Embryonic facial prominence (tissue), 1 donor: Measurements from ENCODE around the gene SQSTM1.
A peak's percentile ranks its signal among the peaks of the same experiment; 100 is the strongest.

ENCODE experiments used
- DNase-seq: peaks from one replicate; pipeline ENCODE4 v3.0.0-alpha.2; 2016; ENCODE audit errors: extremely low spot score

SQSTM1 gene

GRCh38 chr5:179805529-179806249 lies 15.0 kb upstream of the SQSTM1 start:
- DNase-seq, result no peak

DNA sequence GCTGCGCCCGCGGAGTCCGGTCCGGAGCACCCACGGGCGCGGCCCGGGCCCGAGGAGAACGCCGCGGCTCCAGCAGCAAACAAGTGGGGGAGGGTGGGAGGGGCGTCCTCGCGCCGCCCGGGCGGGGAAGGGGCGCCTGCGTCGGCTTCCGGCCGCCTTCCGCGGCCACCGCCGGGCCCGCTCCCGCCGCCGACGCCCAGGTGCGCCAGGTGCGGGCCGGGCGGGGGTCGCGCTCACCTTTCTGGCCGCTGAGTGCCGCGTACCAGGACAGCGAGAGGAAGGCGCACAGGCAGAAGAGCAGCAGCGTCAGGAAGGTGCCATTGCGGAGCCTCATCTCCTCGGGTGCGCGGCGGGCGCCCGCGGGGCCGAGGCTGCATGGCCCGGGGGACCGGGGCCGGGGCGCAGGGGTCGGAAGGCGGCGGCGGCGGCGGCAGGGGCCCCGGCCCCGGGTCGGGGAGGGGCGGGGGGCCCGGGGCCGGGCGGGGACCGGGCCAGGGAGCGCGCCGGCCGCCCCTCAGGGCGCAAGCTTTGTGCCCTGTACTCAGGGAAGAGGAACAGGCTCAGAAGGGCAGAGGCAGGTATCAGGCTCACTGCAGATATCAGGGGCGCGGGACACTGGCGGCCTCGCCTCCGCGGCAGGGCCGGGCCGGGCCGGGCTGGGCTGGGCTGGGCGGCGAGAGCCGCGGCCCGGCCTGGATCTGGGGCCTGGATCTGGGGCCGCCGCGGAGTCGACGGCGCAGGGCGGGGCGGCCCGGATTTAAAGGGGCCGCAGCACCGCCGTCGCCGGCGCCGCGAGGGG lies 14.3 kb upstream of the SQSTM1 start, which contains the start of gene MGAT4B:
MGAT4B (minus strand) TSS at position 617 of the 799 bp plus-strand sequence; CDS start at position 334, 283 bp downstream.
- no peak for DNase-seq

- no peak for DNase-seq
These were observed 8.4 kb upstream of the SQSTM1 start for GRCh38 chr5:179812135-179812825.

DNA sequence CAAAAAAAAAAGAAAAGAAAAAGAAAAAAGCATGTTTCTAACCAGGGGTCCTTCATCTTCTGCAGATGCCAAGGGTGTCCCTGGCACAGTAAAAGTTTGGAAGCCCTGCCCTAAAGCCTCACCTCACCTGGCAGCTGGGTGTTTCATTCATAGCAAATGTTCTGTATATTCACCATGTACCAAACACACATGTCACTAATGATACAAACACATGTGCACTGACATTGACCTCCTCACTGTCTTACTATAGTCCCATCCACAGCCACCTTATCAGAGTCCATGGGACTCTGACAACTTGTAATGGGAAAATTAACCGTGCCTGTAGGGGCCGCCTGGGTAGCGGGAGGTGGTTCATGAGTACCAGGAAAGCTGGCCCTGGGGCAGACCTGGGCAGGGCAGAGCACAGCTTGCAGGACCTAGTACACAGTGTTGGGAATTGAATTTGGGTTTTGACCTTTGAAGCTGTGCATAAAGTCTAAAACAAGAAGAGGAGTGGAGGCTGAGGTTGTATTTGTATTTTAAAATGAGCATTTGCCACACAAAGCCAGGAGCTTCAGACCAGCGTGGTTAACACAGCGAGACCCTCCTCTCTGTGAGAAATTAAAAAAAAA lies 7.6 kb upstream of the SQSTM1 start:
- DNase-seq, result no peak

- no peak for DNase-seq
These were observed 6.6 kb upstream of the SQSTM1 start for GRCh38 chr5:179814090-179814489.

DNA sequence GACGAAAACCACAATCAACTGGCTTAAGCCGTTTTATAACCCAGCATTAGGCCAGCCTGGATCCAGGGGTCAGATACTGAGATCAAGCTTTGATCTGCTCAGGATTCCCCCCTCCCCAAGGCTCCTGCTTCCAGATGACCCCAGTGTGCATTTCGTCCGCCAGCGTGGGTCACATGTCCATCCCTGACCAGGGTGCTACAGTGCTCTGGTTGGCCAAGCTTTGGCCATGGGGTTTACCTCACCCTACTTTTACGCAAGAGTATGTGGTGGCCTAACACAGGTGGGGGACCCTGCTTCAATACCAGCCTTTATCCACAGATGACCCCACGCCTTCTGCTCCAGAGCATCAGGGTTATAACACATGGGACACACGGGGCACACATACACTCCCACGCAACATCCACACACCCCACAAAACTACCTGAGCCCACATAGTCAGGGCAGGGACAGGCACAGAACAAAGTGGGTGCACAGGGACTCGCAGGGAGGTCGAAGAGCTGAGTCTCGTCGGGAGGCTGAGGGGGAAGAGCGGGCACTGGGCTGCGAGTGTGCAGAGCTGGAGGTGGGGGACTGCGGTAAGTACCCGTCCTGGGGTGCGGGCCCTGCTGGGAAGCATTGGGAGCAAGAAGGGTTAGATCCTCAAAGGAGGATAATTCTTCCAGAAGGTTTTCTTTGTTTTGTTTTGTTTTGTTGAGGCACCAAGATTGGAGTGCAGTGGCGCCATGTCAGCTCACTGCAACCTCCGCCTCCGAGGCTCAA lies 5.0 kb upstream of the SQSTM1 start:
- no peak for DNase-seq

GRCh38 chr5:179816401-179816795 lies 4.3 kb upstream of the SQSTM1 start:
- DNase-seq, result no peak

DNA sequence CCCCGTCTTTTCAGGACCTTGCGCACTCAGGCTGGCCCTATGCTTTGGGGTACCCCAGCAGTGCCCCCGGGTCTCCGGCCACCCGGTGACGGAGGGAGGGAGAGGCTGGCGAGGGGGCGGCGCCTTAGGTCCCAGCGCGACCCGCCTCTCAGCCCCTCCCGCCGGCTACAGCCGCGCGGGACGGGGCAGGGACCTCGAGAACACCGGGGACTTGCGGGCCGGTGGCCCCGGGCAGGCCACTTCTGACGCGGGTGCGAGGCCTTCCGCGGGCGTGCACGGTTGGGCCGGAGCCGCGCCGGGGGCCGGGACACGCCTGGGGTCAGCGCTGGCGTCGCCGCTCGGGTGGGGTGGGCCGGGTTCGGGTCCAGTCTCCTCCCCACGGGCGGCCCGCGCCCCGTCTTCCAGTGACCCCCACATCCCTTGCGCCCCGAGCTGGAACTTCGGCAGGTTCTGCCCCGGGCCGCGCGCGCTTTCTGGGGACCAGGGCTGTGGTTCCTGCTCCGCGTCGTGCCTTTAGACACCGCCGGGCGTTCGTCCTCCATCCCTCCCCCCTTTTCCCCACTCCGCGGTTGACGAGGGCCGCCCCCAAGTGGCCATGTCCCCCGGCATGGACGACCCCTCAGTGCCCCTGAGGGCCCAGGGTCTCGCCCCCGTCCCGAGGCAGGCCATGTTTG lies 3.8 kb upstream of the SQSTM1 start:
- no peak for DNase-seq

DNA sequence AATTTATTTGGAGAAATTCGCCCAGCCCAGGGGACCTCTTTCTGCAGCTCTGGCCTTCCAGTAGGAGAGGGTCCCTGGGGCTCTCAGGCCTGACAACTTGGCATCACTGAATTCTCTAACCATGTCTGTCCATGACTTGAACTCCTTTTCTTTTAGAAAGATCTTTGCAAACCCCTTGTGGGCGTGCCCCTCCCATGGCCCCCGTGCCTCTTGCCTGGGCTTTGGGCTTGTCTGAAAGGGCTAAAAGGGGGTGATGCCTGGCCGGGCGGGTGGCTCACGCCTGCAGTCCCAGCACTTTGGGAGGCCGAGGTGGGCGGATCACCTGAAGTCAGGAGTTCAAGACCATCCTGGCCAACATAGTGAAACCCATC lies 3.2 kb upstream of the SQSTM1 start:
- no peak for DNase-seq

DNA sequence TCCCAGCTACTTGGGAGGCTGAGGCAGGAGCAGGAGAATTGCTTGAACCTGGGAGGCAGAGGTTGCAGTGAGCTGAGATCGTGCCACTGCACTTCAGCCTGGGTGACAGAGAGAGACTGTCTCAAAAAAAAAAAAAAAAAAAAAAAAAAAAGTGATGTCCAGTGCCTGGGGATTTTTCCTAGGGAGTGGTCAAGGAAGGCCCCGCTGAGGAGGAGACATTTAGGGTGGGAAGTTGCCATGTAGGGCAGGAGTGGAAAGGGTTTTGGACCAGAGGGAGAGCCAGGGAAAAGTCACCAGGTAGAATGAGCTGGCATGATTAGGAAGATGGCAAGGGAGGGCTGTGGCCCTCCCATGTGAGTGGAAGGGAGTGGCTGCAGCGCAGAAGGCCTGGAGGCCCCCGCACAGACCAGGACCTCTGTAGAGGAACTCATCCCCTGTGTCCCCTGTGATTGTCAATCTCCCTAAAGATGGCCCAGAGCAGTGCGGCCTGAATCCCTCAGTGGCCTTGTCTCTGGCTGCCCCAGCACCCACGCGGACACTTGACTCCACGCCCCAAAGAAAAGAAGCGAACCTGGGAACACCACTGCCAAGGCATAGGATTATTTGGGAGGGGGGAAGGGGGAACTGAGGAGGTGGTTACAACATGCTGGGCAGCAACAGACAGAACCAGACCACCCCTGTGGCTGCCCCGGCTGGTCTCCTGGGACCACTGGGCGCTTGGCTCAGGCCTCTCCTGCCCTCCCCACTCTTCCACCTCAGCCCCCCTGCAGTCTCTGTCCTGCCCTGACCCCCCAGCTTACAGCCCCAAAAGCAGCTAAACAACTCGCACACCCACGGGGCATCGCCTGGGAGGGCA lies 2.6 kb upstream of the SQSTM1 start:
- no peak for DNase-seq

DNA sequence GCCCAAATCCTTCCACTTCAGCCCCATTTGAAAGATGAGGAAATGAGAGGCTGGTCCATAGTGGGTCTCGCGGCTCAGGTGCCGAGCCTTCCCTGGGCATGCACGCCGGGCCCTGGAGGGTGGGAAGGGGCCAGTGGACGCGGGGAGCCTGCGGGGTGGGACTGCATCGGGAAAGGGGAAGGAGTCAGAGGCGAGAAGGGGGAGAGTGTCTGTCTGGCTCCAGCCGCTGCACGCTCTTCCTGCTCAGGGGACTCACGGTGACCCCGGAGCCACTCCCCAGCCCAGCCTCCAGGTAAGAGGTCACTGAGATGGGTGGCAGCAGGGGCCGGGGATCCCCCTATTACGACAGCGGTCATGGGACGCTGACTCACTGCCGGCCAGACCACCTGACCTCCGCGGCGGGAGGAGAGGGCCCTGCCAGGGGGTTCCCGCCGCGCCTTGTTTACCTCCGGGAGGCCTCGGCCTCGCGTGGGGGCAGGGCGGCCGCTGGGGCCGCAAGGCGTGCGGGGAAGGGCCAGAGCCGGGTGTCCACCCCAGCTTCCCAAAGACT lies 1.9 kb upstream of the SQSTM1 start:
- no peak for DNase-seq

GRCh38 chr5:179819296-179820126 lies 1.2 kb upstream of the SQSTM1 start:
- no peak for DNase-seq

DNA sequence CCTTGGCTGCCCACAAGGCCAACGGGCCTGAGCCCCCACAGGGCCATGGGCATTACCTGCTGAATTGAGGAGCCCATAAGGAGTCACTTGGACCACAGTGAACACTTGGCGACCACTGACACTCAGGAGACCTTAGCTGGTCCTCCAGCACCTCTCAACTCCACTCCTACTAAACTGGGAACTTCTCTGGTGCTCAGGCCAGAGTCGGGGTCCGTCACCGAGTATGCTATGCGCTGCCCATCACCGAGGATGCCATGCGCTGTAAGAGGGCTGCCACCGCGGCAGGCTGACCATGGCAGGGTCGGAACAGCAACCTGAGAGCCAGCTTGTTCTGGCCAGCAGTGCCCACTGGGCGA lies 600 bp upstream of the SQSTM1 start:
- DNase-seq, result no peak

DNA sequence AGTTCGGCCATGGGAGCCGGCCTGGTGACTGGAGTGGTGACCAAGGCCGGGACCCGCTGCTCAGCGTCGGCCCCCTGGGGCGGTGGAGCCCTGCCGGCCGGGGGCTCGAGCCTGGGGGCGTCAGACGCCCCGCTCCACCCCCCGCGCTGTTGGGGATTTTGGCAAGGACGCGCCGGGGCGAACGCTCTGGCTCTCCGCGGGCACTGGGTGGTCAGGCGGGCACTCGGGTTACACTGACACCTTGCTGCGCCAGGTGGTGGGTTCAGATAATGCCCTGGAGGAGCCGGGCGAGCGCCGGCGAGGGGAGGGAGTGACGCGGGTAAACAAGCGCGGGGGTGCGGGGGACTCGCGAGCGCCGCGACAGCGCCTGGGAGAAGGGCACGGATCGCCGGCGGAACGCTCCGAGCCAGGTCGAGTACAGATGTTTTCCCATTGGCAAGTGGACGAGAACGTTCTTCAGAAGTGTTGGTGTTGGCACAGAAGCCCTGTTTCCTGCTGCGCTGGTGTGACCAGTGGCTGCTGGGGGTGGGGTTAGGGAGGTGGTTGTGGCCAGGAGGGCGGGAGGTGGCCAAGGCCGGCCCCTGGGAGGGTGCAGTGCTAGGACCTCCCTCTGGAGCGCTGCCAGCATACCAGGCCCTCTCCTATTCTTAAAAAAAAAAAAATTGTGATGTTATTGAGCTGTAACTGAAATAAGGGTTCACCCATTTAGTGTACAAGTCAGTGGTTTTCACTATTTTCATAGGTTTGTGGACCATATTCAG lies 773 bp downstream of the SQSTM1 start:
- peak; percentile 71 for DNase-seq

GRCh38 chr5:179822059-179822432 lies 1.3 kb downstream of the SQSTM1 start:
- DNase-seq, result no peak

- no peak for DNase-seq
These were observed 1.8 kb downstream of the SQSTM1 start for GRCh38 chr5:179822444-179822990.

GRCh38 chr5:179823937-179824744 lies 3.4 kb downstream of the SQSTM1 start:
- DNase-seq, result no peak
